Kidney tubule cell (primary cell): ENCODE measurements around the gene CXADR.

Experiments
- DNase-seq: peaks from one replicate; pipeline ENCODE4 v3.0.0-alpha.2; 2018; ENCODE audit warnings: low spot score

The CXADR gene

GRCh38 chr21:17607684-17608083 lies 94.8 kb downstream of the CXADR start:
- no peak for DNase-seq

GRCh38 chr21:17609681-17610080 lies 96.8 kb downstream of the CXADR start:
- no peak for DNase-seq

GRCh38 chr21:17610911-17611310 lies 98.1 kb downstream of the CXADR start:
- no peak for DNase-seq

GRCh38 chr21:17611414-17612022 lies 98.7 kb downstream of the CXADR start:
- peak; percentile 85 for DNase-seq

GRCh38 chr21:17612023-17612564 lies 99.3 kb downstream of the CXADR start:
- DNase-seq: peak; percentile 54

- DNase-seq: peak; percentile 82
Observed at GRCh38 chr21:17612565-17613241, 99.9 kb downstream of the CXADR start, which contains the start of gene BTG3. Gene BTG3 (minus strand): TSS chr21:17612901. CDS start chr21:17609144, 3,757 bp downstream.

GRCh38 chr21:17613242-17613676 lies 100.4 kb downstream of the CXADR start:
- DNase-seq: peak; percentile 8

GRCh38 chr21:17616831-17617230 lies 104.0 kb downstream of the CXADR start:
- no peak for DNase-seq

- DNase-seq: no peak
Observed at GRCh38 chr21:17622018-17622417, 109.2 kb downstream of the CXADR start.

GRCh38 chr21:17631195-17631594 lies 118.4 kb downstream of the CXADR start:
- DNase-seq: peak; percentile 5

GRCh38 chr21:17636711-17637110 lies 123.9 kb downstream of the CXADR start:
- no peak for DNase-seq

GRCh38 chr21:17640821-17641220 lies 128.0 kb downstream of the CXADR start:
- DNase-seq: no peak
